LNCAP (cell line): ENCODE measurements around the gene GPC6.

Experiments
- TF ChIP-seq, protein P1 (sequence below): fragments of 450-650 bp; IDR thresholded peaks from 2 replicates; pipeline ENCODE4 v1.5.1; 2017; ENCODE audit warnings: mild to moderate bottlenecking

The GPC6 gene

DNA sequence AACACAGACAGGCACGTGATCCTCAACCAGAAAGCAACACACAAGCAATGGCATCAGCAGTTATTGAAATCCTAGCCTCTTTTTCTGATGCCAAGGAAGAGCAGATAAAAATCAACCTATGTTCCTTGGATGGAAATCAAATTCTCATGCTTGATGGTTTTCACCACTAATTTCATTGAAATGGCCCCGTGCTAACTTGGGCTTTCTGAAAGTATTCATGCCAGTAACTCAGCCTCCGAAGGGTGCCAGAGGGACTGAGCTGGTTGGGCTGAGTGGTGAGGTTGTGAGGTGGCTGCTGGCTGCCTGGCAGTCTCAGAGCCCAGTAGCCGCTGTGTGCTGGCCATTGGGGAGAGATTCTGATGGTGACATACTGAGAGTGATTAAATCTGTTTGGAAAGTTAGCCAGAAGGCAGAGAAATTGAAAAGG, 943.6 kb downstream of the GPC6 start:
- TF ChIP-seq, protein P1, sequence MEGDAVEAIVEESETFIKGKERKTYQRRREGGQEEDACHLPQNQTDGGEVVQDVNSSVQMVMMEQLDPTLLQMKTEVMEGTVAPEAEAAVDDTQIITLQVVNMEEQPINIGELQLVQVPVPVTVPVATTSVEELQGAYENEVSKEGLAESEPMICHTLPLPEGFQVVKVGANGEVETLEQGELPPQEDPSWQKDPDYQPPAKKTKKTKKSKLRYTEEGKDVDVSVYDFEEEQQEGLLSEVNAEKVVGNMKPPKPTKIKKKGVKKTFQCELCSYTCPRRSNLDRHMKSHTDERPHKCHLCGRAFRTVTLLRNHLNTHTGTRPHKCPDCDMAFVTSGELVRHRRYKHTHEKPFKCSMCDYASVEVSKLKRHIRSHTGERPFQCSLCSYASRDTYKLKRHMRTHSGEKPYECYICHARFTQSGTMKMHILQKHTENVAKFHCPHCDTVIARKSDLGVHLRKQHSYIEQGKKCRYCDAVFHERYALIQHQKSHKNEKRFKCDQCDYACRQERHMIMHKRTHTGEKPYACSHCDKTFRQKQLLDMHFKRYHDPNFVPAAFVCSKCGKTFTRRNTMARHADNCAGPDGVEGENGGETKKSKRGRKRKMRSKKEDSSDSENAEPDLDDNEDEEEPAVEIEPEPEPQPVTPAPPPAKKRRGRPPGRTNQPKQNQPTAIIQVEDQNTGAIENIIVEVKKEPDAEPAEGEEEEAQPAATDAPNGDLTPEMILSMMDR: no peak

GRCh38 chr13:94172416-94172815, 945.8 kb downstream of the GPC6 start:
- TF ChIP-seq, protein P1: no peak

- TF ChIP-seq, protein P1: no peak
These were observed 946.8 kb downstream of the GPC6 start for GRCh38 chr13:94173312-94173854.

- TF ChIP-seq, protein P1: no peak
These were observed 947.4 kb downstream of the GPC6 start for GRCh38 chr13:94174009-94174408.

DNA sequence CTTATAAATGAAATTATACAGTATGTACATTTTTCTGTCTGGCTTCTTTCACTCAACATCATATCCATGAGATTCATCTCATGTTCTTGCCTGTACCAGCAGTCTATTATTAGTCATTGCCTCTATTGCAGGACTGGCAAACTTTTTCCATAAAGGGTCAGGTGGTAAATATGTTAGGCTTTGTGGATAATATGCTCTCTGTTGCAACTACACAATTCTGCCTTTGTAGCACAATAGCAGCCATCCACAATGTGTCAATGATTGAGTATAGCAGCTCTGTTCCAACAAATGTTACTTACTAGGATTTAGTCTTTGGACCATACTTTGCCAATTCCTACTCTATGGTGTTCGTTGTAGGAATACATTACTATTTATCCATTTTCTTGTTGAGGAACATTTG, 948.5 kb downstream of the GPC6 start:
- TF ChIP-seq, protein P1: no peak

GRCh38 chr13:94176561-94176960, 950.0 kb downstream of the GPC6 start:
- TF ChIP-seq, protein P1: no peak

GRCh38 chr13:94177041-94177440, 950.4 kb downstream of the GPC6 start:
- TF ChIP-seq, protein P1: no peak
